Muscle of back (tissue), 11 donors: Measurements from ENCODE around the gene FAM76B. TPM values are rescaled to one million over a fixed set of nuclear protein-coding genes. Genes with fewer than 3 reads are reported as not detected.

ENCODE experiments used
- DNase-seq, 3 donors: peaks; one replicate each; pipeline versions ENCODE4 v3.0.0 to v3.0.0-alpha.2; 2013
- polyA plus RNA-seq, 10 donors: library from polyadenylated mRNA; unstranded; fragments of 120-200 nt; gene quantifications; one replicate each; pipeline ENCODE4 v1.2.1, GENCODE V29; 2013; ENCODE audit not compliant: insufficient read length in 10 of 10

The FAM76B gene
- polyA plus RNA-seq, 10 donors: 16.3 to 32.5 (median 23.5) TPM

DNA sequence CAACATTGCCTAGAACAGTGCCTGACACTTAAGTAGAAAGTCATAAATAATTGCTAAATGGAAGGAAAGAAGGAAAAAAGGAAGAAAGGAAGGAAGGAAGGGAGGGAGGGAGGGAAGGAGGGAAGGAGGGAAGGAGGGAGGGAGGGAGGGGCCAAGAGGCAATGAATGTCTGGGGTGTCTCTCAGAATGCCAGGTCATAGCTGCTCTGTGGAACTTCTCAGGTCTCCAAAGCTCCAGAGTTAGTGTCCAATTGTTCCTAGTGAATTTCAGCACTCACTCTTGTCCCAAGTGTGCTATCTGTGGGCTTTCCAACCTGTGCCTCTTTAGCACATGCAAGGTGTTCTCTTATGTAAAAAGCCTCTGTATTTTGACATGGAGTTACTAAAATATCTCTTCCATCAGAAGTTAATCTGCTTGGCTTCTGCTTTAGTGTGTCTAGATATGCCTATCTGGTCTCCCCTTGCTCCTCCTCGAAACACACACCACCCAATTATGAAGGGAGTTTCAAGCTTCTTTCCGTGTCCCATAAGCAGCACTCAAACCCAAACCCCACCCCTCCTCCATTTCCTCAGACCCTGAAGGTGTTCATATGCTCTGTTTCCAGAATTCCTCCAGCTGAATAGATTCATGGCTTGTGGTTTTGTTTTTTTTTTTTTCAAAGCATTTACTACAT lies 56.5 kb downstream of the FAM76B start:
- no peak for DNase-seq

DNA sequence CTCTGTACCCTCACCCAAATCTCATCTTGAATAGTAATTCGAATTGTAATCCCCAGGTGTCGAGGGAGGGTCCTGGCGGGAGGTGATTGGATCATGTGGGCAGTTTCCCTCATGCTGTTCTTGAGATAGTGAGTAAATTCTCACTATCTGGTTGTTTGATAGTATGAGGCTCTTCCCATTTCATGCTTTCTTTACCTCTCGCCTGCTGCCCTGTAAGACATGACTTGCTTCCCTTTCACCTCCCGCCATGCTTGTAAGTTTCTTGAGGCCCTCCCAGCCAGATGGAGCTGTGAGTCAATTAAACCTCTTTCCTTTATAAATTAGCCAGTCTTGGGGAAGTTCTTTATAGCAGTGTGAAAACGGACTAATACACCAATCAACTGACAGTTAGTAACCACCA lies 60.1 kb downstream of the FAM76B start:
- DNase-seq: no peak

DNA sequence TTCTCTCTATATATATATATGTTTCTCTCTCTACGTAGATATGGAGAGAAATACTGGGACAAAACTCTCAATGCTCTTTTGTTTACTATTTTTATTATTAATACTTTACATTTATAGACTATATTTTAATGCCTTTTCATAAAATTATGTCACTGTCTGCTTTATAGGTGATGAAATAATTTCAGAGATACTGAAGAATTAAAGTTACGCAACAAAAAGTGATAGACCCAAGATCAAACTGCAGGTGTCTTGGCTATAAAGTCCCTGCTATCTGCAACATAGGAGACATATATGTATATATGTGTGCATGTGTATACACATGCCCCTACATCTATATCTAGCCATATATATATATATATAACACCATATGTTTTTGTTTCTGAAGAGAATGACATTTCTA lies 60.8 kb downstream of the FAM76B start:
- no peak for DNase-seq

DNA sequence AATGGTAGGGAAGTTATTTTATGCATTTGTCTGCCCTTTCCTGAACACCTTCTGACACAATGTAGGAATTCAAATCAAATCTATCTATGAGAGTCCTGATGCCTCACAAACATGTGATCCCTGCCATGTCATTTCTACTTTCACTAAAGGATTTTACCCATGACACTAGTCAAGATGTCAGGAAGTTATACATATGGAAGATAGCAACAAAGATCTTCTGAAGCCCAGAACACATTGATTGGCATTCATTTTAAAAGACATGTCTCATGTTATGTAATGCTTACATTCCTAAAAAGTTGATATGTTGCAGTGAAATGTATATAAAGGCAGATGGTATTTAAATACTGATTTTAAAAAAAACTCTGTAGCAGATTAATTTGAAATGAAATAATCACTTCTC lies 61.5 kb downstream of the FAM76B start:
- DNase-seq: no peak

DNA sequence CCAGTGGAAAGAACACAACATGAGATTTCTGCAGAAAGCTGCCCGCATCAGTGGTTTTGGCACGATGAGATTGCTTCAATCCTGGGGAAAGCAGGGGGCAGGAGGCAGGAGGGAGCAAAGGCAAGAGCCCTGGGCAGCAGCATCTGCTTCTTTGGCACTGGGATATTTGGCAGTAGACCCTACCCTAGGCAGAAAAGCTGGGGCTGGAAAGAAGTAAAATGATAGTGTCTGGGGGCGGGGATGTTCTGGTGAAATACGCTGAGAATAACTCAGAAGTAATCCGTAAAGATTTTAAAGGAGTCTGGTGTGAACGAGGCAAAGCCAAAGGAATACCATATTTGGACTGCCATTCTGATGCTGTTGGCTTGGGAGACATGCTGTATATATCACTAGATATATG lies 62.0 kb downstream of the FAM76B start:
- DNase-seq: no peak

DNA sequence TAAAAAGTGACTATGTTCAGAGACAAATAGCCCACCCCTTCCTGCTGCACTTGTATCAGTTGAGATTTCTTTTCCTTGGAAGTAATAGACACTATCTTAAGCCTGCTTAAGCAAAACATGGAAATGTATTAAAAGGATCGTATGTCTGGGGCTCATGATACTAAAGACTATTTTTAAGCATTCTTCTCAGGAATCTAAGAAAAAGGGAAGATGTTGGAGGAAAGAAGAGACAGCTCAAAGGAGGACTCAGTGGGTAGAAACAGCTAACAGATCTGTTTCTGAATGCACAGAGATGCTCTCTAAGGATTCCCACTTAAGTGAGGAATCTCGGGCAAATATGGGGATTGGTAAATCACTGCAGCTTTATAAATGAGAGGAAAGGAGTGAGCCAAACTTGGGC lies 62.5 kb downstream of the FAM76B start:
- DNase-seq: no peak

DNA sequence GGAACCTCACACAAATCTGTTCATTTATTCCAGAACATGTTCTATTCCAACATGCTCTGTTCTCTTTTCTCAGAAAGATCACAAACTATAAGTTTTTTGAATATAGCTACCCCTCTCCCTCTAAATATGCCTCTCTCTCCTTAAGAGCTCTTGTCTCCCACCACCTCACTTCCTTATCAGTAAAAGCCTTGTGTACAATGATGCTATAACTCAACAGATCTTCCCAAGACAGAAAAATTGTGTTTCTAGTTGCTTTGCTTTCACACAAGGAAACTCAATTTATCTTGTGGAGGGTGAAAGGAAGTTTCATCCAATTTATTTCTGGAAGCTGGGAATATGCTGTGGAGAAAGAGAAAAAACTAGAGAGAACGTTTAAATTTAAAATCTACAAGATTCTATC lies 64.4 kb downstream of the FAM76B start:
- DNase-seq: no peak

DNA sequence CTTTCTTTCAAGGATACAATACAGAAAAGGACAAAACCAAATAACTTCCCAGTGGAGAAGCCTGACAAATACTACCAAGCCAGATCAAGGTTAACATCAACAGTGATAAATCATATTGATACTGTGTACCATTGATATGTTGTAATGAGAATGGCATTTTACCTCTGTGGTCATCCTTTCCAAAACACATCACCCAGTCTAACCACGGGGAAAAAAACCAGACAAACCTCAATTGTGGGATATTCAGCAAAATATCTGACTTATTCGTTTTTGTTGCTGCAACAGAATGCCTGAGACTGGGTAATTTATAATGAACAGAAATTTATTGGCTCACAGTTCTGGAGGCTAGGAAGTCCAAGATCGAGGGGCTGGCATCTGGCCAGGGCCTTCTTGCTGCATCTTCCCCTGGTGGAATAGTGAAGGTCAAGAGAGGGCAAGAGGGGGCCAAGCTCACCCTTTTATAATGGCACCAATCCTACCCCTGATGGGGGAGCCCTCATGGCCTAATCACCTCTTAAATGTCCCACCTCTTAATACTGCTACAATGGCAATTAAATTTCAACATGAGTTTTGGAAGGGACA lies 66.1 kb downstream of the FAM76B start:
- no peak for DNase-seq

DNA sequence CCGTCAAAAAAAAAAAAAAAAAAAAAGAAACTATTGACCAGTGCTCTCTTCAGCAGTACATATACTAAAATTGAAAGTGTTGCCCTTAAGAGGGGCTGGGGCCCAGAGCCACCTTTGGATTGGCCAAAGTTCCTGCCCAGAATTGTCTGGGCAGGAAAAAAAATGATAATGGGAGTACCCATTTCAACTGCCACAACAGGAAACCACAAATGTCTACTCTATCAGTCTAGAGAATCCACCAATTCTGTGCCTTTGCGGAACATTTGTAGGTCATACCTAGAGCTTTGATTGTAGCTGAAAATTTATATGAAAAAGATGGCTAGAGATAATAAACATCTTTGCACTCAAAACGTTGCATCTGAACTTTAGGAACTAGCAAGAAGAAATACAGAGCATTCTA lies 69.4 kb downstream of the FAM76B start:
- no peak for DNase-seq

Other genes with a start within 250 kb of the FAM76B start
- 10 to 100 TPM; 39.5 to 71.9 (median 51.7) TPM for gene CEP57, start 716 bp upstream of the FAM76B start, polyA plus RNA-seq
- 10 to 100 TPM; 24.2 to 35.7 (median 27.8) TPM for gene MTMR2, start 134.3 kb upstream of the FAM76B start, polyA plus RNA-seq